ENCODE results near the gene KCNIP1.

KCNIP1 gene

GRCh38 chr5:170603109-170603508 lies 99.3 kb downstream of the KCNIP1 start:
- TF ChIP-seq CTCF (IDR thresholded peaks at IDR 0.05; ENCODE audit: insufficient read depth, low read length, poor library complexity, severe bottlenecking) (no peak), EZH2phosphoT487 (conservative IDR thresholded peaks at IDR 0.05; ENCODE audit: low read length) (no peak)
- Histone ChIP-seq H3K9me2 (replicated peaks; ENCODE audit: insufficient read depth, low read length) (no peaks in the 10 kb centered on the region), H2AFZ (ENCODE audit: low read depth, low read length, severe bottlenecking) (no peak overlapping the region), H3F3A (ENCODE audit: insufficient read depth) (no peaks in the 10 kb centered on the region), H3K9ac (ENCODE audit: low read length) (no peak overlapping the region), H3K36me3 (ENCODE audit: low read length) (no peaks in the 10 kb centered on the region), H3K27me3 (ENCODE audit: low read length) (no peaks in the 10 kb centered on the region), H3K79me2 (ENCODE audit: insufficient read depth, low read length) (no peaks in the 10 kb centered on the region), H4K20me1 (ENCODE audit: low read depth, low read length) (no peaks in the 10 kb centered on the region), H3K4me3 (ENCODE audit: insufficient read depth, low read length, poor library complexity, severe bottlenecking) (no peak overlapping the region), H3K4me2 (ENCODE audit: low read depth, low read length, poor library complexity, severe bottlenecking) (no peak overlapping the region), H3K27ac (ENCODE audit: low read depth, low read length) (no peak overlapping the region), H3K9me3 (ENCODE audit: insufficient read depth, low read length) (no peaks in the 10 kb centered on the region)

DNA sequence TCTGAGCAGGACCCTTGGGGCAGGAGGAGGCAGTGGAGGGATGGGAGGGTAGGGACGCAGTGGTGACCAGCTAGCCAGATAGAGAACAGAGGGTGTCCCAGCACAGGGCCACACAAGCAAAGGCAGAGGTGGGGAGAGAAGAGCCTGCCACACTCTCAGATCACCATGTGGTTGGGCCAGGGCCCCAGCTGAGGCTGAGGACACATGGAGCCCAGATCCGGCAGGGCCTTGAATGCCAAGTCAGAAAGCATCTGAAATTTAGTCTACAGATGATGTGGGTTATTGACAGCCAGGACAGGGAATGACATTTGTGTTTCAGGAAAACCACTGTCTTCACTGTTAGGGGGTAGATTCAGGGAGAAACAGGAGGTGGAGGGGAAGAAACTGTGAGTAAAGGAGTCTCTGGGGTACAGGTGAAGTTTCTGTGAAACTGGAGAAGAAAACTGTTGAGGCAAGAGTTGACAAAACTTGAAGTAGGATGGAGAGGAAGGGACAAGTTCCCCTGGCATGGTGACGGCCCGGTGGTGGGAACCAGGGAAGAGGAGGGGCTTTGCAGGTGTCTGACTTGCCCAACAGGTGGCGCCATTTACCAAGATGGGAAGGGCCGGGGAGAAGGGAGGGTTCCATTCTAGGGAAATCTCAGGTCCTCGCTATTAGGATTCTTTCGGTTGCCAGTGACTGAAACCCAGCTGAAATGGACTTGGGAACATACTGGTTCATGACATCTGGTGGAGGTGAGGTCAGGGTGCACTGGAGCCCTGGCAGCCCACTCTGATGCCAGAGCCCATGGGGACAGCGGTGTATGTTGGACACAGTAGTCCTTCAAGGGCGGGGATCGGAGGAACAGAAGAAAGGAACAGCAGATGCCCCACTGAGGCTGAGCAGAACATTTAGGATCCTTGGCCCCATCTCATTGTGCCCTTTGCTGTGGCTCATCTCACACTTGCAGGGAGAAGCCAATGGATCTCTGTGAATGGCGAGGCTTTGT lies 100.1 kb downstream of the KCNIP1 start:
- Histone ChIP-seq H2AFZ (ENCODE audit: low read depth, low read length, severe bottlenecking) (no peak overlapping the region), H3K36me3 (ENCODE audit: low read length) (no peaks in the 10 kb centered on the region), H4K20me1 (ENCODE audit: low read depth, low read length) (no peaks in the 10 kb centered on the region), H3K9me2 (replicated peaks; ENCODE audit: insufficient read depth, low read length) (no peaks in the 10 kb centered on the region), H3K9me3 (ENCODE audit: insufficient read depth, low read length) (no peaks in the 10 kb centered on the region), H3K4me3 (ENCODE audit: insufficient read depth, low read length, poor library complexity, severe bottlenecking) (no peak overlapping the region), H3K27me3 (ENCODE audit: low read length) (no peaks in the 10 kb centered on the region), H3K79me2 (ENCODE audit: insufficient read depth, low read length) (no peaks in the 10 kb centered on the region), H3K9ac (ENCODE audit: low read length) (no peak overlapping the region), H3F3A (ENCODE audit: insufficient read depth) (no peaks in the 10 kb centered on the region), H3K27ac (ENCODE audit: low read depth, low read length) (no peak overlapping the region), H3K4me2 (ENCODE audit: low read depth, low read length, poor library complexity, severe bottlenecking) (no peak overlapping the region)
- TF ChIP-seq EZH2phosphoT487 (conservative IDR thresholded peaks at IDR 0.05; ENCODE audit: low read length) (no peak), CTCF (IDR thresholded peaks at IDR 0.05; ENCODE audit: insufficient read depth, low read length, poor library complexity, severe bottlenecking) (peak; percentile 53)

- Histone ChIP-seq H3K9me3 (ENCODE audit: insufficient read depth, low read length) (no peaks in the 10 kb centered on the region), H3K79me2 (ENCODE audit: insufficient read depth, low read length) (no peaks in the 10 kb centered on the region), H4K20me1 (ENCODE audit: low read depth, low read length) (no peaks in the 10 kb centered on the region), H3K9me2 (replicated peaks; ENCODE audit: insufficient read depth, low read length) (no peaks in the 10 kb centered on the region), H3K27ac (ENCODE audit: low read depth, low read length) (no peak overlapping the region), H3K4me3 (ENCODE audit: insufficient read depth, low read length, poor library complexity, severe bottlenecking) (no peak overlapping the region), H3K27me3 (ENCODE audit: low read length) (no peaks in the 10 kb centered on the region), H3K9ac (ENCODE audit: low read length) (no peak overlapping the region), H2AFZ (ENCODE audit: low read depth, low read length, severe bottlenecking) (no peak overlapping the region), H3K4me2 (ENCODE audit: low read depth, low read length, poor library complexity, severe bottlenecking) (no peak overlapping the region), H3K36me3 (ENCODE audit: low read length) (no peaks in the 10 kb centered on the region), H3F3A (ENCODE audit: insufficient read depth) (no peaks in the 10 kb centered on the region)
- TF ChIP-seq CTCF (IDR thresholded peaks at IDR 0.05; ENCODE audit: insufficient read depth, low read length, poor library complexity, severe bottlenecking), result no peak
- no peak for TF ChIP-seq EZH2phosphoT487 (conservative IDR thresholded peaks at IDR 0.05; ENCODE audit: low read length)
Measured at GRCh38 chr5:170606941-170607340, 103.1 kb downstream of the KCNIP1 start.

All from SU-DHL-6 (cell line).